ENCODE results near the gene ARHGAP26. TPM values are rescaled to one million over a fixed set of nuclear protein-coding genes. Genes with fewer than 3 reads are reported as not detected.

The ARHGAP26 gene
- total RNA-seq, 1 experiment from 2014 or later, result 1.7 TPM

- DNase-seq (ENCODE audit: low spot score), result no peak
These were observed 368.7 kb downstream of the ARHGAP26 start for GRCh38 chr5:143138839-143139238.

DNA sequence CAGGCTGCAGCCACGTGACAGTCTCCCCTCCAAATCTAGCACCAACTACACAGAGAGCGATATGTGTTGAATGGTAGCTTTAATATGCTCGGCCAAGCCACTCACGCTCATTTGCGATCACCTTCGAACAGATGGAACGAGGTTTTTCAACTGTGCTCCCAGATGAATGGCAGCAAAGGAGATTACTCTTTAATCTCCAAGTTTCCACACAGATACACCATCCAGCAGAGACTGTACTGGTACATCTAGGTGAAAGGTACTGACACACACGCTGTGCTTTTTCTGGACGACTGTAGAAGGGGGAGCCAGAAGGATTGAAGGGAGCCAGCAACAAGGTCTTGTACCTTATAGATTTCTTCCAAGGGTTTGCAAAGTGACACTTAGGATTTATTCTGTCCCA, 369.4 kb downstream of the ARHGAP26 start:
- no peak for DNase-seq (ENCODE audit: low spot score)

GRCh38 chr5:143140492-143141203, 370.5 kb downstream of the ARHGAP26 start:
- DNase-seq (ENCODE audit: low spot score), result no peak

- no peak for DNase-seq (ENCODE audit: low spot score)
These were observed 371.5 kb downstream of the ARHGAP26 start for GRCh38 chr5:143141652-143142051.

- no peak for DNase-seq (ENCODE audit: low spot score)
These were observed 372.6 kb downstream of the ARHGAP26 start for GRCh38 chr5:143142596-143143435.

GRCh38 chr5:143143973-143144372, 373.8 kb downstream of the ARHGAP26 start:
- no peak for DNase-seq (ENCODE audit: low spot score)

DNA sequence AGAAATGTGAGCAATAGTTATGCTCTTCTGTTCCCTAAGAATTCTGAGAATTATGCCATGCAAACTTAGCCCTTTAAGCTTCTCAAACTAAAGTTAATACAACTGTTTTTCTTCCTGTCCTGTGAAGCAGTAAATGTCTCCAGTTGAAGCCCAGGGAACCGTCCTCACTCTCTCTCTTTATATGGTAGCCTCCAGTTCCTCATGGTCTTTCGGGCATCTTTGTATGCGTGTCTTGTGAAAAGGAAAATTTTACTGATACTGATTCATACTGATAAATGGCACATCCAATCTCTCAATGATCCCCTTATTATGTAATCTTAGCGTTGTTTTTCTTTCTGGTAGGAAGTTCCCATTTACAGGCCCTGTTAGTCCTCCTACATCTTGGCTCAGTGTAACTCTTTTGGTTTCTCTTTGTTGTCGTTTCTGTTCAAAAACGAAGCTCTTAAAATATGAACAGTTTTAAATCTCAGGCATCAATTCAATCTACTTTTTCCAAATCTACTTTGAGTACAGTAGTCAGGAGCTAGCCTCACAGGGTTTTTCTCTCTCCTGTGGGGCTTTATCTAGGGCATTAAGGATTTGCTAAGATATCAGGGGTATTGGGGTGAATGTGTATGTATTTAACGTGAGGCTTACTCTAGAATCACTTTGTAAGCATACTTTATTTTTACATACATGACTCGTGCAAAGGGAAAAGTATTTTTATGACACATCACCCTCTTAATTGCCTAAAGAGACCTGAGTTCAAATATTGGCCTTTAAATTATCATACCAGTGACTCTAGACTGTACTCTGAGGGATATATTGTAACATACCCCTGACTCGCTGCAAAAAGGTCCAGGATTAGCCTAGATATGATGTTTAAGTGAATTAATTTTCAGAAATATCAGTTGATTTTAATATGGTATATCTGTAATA, 375.3 kb downstream of the ARHGAP26 start:
- DNase-seq (ENCODE audit: low spot score), result no peak

GRCh38 chr5:143146161-143146560, 376.0 kb downstream of the ARHGAP26 start:
- DNase-seq (ENCODE audit: low spot score), result no peak

GRCh38 chr5:143147383-143147782, 377.2 kb downstream of the ARHGAP26 start:
- no peak for DNase-seq (ENCODE audit: low spot score)

DNA sequence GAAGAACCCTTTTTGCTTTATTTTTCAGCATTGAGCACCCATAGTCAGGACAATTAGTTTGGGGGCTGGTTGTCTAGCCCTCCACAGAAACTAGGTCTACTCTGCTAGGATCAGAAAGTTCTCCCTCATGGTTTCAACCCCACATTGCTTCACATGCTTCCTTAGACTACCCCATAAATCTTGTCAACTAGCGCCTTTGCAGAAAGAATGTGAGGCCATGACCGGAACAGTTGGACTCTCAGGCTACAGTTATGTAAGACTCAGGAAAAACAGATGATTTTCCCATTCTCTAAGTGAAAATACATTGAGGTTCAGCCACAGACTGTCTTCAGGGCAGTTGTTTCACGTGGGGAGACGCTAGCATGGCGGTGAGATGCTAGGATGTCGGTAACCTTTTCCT, 377.7 kb downstream of the ARHGAP26 start:
- DNase-seq (ENCODE audit: low spot score), result no peak

DNA sequence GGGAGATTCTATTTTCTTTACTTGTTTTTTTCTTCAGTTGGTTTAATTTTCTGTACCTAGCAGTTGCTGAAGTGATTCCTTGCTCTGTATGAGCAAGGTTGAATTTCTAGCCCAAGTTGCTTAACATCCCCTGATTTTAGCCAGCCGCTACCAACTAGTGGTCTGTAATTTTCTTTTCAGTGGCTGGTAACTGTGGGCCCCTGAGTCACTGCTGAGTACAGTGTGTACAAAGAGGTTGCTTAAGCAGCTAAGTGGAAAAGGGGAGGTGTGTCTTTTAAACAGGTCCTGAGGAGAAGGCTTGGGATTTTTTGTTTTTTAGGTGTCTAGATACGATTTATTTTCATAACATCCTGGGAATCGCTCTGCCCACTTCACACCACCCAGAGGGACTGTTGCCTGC, 378.6 kb downstream of the ARHGAP26 start:
- no peak for DNase-seq (ENCODE audit: low spot score)

DNA sequence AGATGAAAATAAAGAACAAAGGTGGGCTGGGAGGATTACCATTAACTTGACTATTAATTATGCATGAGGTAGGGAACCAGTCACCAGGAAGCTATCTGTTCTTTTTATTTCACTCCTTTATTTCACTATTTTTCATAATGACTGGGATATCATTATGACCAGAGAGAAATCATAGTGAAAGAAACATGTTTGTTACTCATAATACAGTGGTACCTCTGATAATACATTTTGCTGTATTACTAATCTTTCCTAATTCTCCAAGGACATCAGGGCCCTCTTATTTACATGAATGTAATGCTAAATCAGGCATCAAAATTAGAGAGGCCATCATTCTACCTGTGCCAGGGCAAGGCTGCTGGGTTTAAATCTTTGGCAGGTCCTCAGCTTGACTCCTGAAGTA, 379.6 kb downstream of the ARHGAP26 start:
- DNase-seq (ENCODE audit: low spot score), result no peak

DNA sequence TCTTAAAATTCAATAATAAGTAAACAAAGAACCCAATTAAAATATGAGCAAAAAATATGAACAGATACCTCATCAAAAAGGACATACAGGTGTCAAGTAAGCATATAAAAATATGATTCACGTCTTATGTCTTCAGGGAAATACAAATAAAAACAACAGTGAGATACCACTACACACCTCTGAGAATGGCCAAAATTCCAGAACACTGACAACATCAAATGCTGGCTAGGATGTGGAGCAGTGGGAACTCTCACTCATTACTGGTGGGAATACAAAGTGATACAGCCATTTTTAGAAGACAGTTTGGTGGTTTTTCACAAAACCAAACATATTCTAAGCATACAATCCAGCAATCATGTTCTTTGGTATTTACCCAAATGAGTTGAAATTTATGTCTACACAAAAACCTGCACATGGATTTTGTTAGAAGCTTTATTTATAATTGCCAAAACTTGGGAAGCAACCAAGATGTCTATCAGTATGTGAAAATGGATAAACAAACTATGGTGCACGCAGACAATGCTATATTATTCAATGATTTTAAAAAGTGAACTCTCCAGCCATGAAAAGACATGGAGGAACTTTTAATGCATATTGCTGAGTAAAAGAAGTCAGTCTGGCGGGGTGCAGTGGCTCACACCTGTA, 381.0 kb downstream of the ARHGAP26 start:
- DNase-seq (ENCODE audit: low spot score), result no peak

DNA sequence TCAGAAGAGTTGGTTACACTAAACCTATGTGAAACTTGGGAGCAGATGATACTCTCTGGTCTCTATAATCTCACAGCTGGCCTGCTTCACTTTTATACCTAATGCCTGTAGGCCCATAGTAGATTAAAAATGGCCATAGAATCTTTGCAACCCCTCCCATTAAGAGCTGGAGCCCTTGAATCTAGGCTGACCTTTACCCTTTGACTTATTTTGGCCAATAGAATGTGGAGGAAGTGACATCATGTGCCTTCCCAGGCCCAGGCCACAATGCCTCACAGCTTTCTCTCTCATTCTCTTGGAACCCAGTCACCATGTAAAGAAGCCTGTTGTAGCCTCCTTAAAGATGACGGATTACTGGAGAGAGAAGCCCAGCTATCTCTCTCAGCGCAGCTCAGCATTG, 382.3 kb downstream of the ARHGAP26 start:
- DNase-seq (ENCODE audit: low spot score), result no peak

DNA sequence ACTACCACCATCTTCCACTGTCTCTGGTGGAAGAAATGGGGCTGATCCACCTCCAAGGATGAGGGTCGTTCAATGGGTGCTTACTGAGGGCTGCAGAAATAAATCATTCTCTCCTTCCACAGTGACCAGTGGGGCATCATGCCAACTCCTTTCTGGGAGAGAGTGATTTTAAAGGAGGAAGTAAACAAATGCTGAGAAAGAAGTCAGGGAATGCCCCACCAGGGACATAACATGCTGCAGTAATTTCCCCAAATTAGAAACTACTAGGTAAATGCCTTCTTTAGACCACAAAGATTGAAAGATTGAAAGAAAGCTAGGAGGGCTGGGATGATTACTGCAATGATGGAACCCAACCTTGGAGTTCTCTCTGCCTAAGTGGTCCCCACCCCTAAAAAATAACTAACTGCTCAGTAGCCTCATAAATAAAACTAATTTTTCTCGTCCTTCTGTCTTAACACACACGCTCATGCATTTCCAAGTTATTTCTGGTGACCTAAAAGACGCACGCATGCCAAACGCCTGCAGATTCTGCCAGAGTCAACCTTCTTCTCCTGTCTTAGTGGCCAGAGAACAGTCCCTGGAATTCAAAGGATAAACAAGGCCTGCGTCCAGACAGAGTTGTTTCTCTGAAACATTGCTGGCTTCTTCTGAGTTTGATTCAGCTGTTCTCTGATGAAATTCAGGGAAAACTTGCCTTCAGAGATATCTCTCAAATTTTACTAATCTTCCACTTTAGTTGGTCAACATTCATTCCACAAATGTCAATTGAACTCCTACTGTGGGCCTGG, 383.3 kb downstream of the ARHGAP26 start:
- peak; percentile 61 for DNase-seq (ENCODE audit: low spot score)

DNA sequence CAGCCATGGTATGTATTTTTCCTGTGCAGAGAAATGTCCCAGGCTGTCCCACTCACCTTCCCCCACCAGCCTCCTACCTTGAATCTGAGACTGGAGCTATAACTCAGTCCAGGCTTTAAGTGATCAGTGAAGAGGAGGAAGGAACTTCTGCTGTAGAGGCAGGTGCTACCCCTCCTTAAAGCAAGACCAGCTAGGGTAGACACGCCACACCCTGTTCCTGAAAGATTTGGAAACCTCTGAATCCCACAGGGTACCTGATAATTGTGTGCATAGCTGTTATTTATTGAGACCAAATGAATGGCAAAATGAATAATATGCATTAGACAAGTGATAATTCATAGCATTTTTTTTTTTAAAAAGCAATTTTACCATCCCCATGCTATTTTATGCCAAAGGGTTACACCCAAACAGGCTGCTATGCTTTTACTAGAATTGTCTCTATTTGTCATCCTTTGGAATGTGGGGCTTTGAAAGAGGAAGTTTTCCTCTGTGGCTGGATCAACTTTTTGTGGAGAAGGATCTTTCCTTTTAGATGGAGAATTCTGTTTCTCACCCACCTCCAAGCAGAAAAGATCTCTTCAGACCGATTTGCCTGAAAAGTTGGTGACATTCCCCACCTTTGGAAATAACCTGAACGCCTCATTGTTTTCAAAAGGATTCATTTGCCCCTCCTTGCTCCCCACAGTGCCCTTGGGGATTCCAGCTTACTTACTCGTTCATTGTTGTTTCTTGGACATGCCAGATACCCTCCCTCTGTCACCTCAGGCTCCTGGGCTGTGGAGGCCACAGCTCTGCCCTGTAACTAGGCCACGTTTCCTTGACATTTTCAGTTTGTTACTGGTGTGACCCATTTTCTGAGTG, 384.6 kb downstream of the ARHGAP26 start:
- no peak for DNase-seq (ENCODE audit: low spot score)

DNA sequence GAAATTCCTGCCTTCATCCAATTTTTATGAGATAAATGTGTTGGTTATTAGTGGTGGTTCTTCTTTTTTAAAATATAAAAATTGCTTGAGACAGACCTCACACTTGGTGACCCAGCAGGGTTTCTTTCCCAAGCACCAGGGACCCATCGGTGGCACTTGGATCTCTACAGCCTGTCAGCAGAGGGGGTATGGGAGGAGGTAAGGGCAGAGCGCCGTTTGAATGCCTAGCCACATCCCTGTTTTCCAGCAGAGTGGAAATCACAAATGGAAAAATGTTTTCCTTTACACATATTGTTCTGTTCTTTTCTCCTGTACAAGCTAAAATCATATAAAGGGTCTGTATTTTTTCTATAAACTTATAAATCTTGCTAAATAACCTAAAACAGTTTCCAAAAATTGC, 385.3 kb downstream of the ARHGAP26 start:
- DNase-seq (ENCODE audit: low spot score), result no peak

GRCh38 chr5:143156086-143156485, 385.9 kb downstream of the ARHGAP26 start:
- DNase-seq (ENCODE audit: low spot score), result no peak

DNA sequence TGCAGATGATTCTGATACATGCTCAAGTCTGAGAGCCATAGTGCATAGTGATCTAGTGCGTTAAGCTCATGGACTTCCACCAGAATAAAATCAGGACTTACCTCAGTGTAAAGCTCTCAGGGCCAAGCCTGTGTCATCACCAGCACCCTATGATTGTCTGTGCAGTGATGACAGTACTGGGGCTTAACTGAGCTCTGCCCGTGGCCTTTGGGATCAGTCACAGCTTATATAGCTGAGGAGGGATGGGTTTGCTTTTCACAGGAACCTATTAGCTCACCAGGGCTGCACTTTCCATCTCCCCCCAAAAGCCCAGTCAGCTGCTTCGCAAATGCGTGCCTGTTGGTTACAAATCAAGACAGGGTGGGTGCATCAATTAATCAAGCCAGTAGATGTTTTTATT, 386.4 kb downstream of the ARHGAP26 start:
- no peak for DNase-seq (ENCODE audit: low spot score)

- no peak for DNase-seq (ENCODE audit: low spot score)
These were observed 388.9 kb downstream of the ARHGAP26 start for GRCh38 chr5:143159031-143159430.

All from H4 (cell line).